Keratinocyte (primary cell): ENCODE measurements around the gene MED25.

Source experiments
- CTCF ChIP-seq, 3 experiments: IDR thresholded peaks in 1 of 3; conservative IDR thresholded peaks in 1 of 3; optimal IDR thresholded peaks in 1 of 3; 2 replicates in 2 of 3; 3 replicates in 1 of 3; pipeline versions ENCODE3 to v1.5.1; 2011; ENCODE audit warnings: low read length in 3 of 3, mild to moderate bottlenecking in 3 of 3, moderate library complexity in 2 of 3, control low read depth in 1 of 3, inconsistent platforms in 1 of 3; ENCODE audit not compliant: insufficient read depth in 2 of 3; ENCODE audit errors: extremely low read depth in 1 of 3
- EZH2 ChIP-seq: IDR thresholded peaks from one replicate; pipeline ENCODE4 v1.6.1; 2012; ENCODE audit warnings: inconsistent platforms, mild to moderate bottlenecking, low read length, moderate library complexity

DNA sequence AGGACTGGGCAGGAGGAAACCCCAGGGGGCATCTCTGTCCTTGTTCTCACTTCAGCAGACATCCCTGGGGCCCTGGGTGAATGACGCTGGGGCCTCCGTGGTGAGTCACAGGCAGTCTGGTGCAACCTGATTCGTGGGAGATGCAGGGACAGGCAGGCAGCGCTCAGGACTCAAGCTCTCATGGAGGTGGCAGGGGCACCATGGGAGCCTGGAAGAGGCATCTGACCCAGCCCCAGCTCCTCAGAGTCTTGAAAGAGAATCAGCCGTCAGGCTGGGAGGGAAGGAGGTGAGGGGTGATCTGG lies 18.9 kb downstream of the MED25 start:
- TF ChIP-seq CTCF (optimal IDR thresholded peaks at IDR 0.05 in 1 of 3, IDR thresholded peaks at IDR 0.05 in 1 of 3, conservative IDR thresholded peaks at IDR 0.05 in 1 of 3; ENCODE audit: extremely low read depth in 1 of 3, insufficient read depth in 2 of 3, low read length in 3 of 3), result no peak
- no peak for TF ChIP-seq EZH2
